ENCODE measurements around the gene MALL.
A peak's percentile ranks its signal among the peaks of the same experiment; 100 is the strongest.

MALL gene

DNA sequence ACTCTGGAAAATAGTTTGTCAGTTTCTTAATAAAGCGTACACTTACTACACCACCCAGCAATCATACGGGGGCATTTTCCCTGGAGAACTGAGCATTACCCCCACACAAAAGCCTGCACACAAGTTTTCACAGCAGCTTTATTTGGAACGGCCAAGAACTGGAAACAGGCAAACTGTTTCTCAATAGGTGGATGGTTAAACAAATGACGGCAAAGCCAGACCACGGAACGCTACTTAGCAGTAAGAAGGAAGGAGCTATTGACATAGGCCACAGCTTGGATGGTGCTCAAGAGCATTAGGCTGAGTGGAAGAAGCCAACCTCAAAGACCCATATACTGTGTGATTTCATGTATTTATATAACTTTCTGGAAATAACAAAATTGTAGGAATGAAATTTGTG is 9.0 kb downstream of the MALL start:
- TF ChIP-seq, protein P1, sequence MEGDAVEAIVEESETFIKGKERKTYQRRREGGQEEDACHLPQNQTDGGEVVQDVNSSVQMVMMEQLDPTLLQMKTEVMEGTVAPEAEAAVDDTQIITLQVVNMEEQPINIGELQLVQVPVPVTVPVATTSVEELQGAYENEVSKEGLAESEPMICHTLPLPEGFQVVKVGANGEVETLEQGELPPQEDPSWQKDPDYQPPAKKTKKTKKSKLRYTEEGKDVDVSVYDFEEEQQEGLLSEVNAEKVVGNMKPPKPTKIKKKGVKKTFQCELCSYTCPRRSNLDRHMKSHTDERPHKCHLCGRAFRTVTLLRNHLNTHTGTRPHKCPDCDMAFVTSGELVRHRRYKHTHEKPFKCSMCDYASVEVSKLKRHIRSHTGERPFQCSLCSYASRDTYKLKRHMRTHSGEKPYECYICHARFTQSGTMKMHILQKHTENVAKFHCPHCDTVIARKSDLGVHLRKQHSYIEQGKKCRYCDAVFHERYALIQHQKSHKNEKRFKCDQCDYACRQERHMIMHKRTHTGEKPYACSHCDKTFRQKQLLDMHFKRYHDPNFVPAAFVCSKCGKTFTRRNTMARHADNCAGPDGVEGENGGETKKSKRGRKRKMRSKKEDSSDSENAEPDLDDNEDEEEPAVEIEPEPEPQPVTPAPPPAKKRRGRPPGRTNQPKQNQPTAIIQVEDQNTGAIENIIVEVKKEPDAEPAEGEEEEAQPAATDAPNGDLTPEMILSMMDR (conservative IDR thresholded peaks at IDR 0.05; ENCODE audit: low read depth, low read length) = no peak
- DNase-seq (ENCODE audit: low read depth) = no peak
- H3K4me3 ChIP-seq (ENCODE audit: low read length) = no peak overlapping the region

- peak; percentile 81 for DNase-seq (ENCODE audit: low read depth)
- TF ChIP-seq, protein P1 (conservative IDR thresholded peaks at IDR 0.05; ENCODE audit: low read depth, low read length) = no peak
- no peak overlapping the region for H3K4me3 ChIP-seq (ENCODE audit: low read length)
These were observed 9.8 kb downstream of the MALL start for GRCh38 chr2:110105608-110106467.

- no peak for DNase-seq (ENCODE audit: low read depth)
- TF ChIP-seq, protein P1 (conservative IDR thresholded peaks at IDR 0.05; ENCODE audit: low read depth, low read length) = no peak
- no peak overlapping the region for H3K4me3 ChIP-seq (ENCODE audit: low read length)
These were observed 10.4 kb downstream of the MALL start for GRCh38 chr2:110105183-110105582.

GRCh38 chr2:110104025-110104771 is 11.4 kb downstream of the MALL start:
- H3K4me3 ChIP-seq (ENCODE audit: low read length) = no peak overlapping the region
- peak; percentile 65 for DNase-seq (ENCODE audit: low read depth)
- TF ChIP-seq, protein P1 (conservative IDR thresholded peaks at IDR 0.05; ENCODE audit: low read depth, low read length) = no peak

- TF ChIP-seq, protein P1 (conservative IDR thresholded peaks at IDR 0.05; ENCODE audit: low read depth, low read length) = no peak
- no peak for DNase-seq (ENCODE audit: low read depth)
These were observed 12.3 kb downstream of the MALL start for GRCh38 chr2:110103061-110103961.

DNA sequence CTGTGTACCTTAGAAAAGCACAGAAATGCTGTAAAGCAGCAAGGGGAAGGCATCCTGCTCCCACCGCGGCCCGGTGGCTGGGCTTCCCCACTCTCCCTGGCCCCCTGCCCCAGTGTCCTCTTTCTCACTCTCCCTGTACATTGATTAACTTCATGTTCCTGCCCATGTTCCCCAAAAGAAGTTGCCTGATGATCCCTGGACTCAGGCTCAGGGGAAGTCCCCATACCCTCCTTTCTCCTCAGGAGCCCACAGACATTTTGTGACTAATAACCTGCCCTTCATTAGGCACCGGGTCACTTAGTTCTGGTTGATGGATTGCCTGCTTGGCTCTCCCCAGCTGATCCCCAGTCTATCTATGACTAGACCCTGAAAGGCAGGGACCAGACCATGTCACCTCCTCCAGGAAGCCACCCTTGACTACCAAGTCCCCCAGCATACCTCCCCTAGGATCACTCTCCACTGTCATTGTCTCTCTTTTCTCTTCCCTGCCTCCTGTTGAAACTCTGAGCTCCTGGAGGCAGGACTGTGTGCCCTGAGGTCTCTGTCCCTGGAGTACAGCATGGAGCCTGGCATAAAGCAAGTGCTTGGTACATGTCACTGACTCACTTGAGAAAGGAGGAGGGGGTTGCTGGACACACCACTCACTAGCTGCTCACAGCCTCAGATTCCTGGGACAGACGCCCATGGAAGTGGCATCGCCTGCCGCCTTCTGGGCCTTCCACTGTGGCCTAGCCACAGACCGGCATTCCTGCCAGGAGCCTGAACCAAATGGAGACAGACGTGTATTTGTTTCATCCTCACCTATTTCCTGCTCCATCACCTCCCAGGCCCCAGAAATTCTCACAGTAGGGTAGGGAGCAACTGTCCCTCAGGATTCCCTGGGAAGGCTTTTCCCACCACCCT is 13.5 kb downstream of the MALL start:
- DNase-seq (ENCODE audit: low read depth) = no peak
- TF ChIP-seq, protein P1 (conservative IDR thresholded peaks at IDR 0.05; ENCODE audit: low read depth, low read length) = no peak
- no peak overlapping the region for H3K4me3 ChIP-seq (ENCODE audit: low read length)

More at GRCh38 chr2:110103061-110103961, 12.3 kb downstream of the MALL start:
- H3K4me3 ChIP-seq (ENCODE audit: low read length) = no peak overlapping the region

Data from retinal pigment epithelial cell (primary cell).